Peyer's patch (tissue), 4 donors: Measurements from ENCODE around the gene SPEF1.

Experiments
- POLR2A ChIP-seq, 2 donors: fragments of 450-650 bp; IDR thresholded peaks; one replicate each; pipeline ENCODE4 v1.5.1; 2017; ENCODE audit warnings: antibody characterized with exemption in 2 of 2, mild to moderate bottlenecking in 2 of 2, moderate library complexity in 2 of 2
- TF ChIP-seq, protein P1 (sequence below), 6 experiments: fragments of 450-650 bp in 4 of 6; fragments of 200-600 bp in 2 of 6; sonication (generic) in 1 of 6; IDR thresholded peaks; one replicate each; pipeline ENCODE4 v1.5.1; 2017 to 2019; ENCODE audit warnings: antibody characterized with exemption in 6 of 6, mild to moderate bottlenecking in 3 of 6, moderate library complexity in 1 of 6

DNA sequence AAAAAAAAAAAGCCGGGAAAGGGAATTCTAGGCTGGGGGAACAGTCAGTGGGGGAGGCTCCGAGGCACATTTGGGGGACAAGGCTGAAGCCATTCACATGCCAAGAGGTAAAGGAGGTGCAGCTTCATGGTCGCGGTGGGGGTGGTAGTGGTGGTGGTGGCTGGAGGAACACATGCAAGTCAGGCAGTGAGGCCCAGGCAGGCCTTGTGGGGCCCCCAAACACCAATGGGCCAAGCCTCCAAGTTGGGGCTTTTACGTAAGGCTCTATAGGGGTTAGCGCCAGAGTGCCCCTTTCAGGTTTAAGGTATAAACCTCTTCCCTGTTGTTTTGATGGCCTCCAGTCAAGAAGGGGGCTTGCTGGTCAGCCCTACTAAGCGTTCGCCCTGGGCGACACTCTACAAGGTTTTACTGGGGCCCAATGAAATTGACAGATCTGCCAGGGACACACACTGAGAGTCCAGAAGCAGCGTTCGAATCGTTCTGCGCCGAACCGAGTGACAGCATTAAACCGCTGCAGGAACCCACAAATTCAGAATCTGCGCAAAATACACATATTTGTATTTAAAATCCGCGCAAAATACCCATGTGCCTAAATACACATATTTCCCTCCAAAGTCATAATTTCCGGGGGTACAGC is 38.3 kb upstream of the SPEF1 start:
- TF ChIP-seq, protein P1, sequence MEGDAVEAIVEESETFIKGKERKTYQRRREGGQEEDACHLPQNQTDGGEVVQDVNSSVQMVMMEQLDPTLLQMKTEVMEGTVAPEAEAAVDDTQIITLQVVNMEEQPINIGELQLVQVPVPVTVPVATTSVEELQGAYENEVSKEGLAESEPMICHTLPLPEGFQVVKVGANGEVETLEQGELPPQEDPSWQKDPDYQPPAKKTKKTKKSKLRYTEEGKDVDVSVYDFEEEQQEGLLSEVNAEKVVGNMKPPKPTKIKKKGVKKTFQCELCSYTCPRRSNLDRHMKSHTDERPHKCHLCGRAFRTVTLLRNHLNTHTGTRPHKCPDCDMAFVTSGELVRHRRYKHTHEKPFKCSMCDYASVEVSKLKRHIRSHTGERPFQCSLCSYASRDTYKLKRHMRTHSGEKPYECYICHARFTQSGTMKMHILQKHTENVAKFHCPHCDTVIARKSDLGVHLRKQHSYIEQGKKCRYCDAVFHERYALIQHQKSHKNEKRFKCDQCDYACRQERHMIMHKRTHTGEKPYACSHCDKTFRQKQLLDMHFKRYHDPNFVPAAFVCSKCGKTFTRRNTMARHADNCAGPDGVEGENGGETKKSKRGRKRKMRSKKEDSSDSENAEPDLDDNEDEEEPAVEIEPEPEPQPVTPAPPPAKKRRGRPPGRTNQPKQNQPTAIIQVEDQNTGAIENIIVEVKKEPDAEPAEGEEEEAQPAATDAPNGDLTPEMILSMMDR (IDR thresholded peaks at IDR 0.05), result no peak
- no peak for TF ChIP-seq POLR2A (IDR thresholded peaks at IDR 0.05)
